HCT116 (cell line): ENCODE results near the gene CORO2B. TPM values are rescaled to one million over a fixed set of nuclear protein-coding genes. Genes with fewer than 3 reads are reported as not detected.

Source experiments
- ATAC-seq: fragments of 200-7000 bp; cut with Tn5 transposase; 2 replicates; pipeline ENCODE4 v1.9.1; 2020; ENCODE audit warnings: mild to moderate bottlenecking, moderate library complexity
- BruUV-seq: library from RNA; stranded (reverse); fragments of 400-500 nt; replicated peaks from 2 replicates; lab custom pipeline; 2021; lab: Mats Ljungman, UMichigan
- CTCF ChIA-PET: fragments of 300-600 bp; sonication (Branson Sonifier 250); formaldehyde crosslinking; loops from one replicate; lab custom pipeline; 2021; ENCODE audit warnings: antibody characterized with exemption; lab: Charles Lee
- POLR2A ChIA-PET: fragments of 300-600, 350-600 bp; sonication (Branson Sonifier 250); formaldehyde crosslinking; loops from one replicate; lab custom pipeline; 2021; ENCODE audit warnings: antibody characterized with exemption; lab: Charles Lee
- RAD21 ChIA-PET, 2 experiments: fragments of 300-600 bp; sonication (Branson Sonifier 250); formaldehyde crosslinking; loops; one replicate each; lab custom pipeline; 2023; ENCODE audit warnings: low total read pairs in 2 of 2; ENCODE audit not compliant: uncharacterized antibody in 2 of 2, unreplicated experiment in 2 of 2, low non-redundant PET in 1 of 2; lab: Charles Lee
- DNase-seq: peaks from one replicate; pipeline ENCODE4 v3.0.0-alpha.2; 2010; ENCODE audit warnings: low read depth, low spot score
- H2AFZ ChIP-seq: fragments of 200-600 bp; shearing (Covaris generic), sonication (generic); 2 replicates; pipeline ENCODE4 v1.6.1; 2017; ENCODE audit warnings: low read depth, mixed run types, mixed read lengths, antibody characterized with exemption, low read length; ENCODE audit not compliant: poor library complexity, severe bottlenecking
- H3K27ac ChIP-seq: 2 replicates; pipeline ENCODE4 v1.5.1; 2012; ENCODE audit warnings: low read depth, low read length
- H3K27me3 ChIP-seq: fragments of 200-600 bp; sonication (generic); 2 replicates; pipeline ENCODE4 v1.6.1; 2016; ENCODE audit warnings: mixed run types, low read length, mixed read lengths; ENCODE audit not compliant: insufficient read depth
- H3K36me3 ChIP-seq, 2 experiments: fragments of 200-500 bp in 1 of 2; fragments of 200-600 bp in 1 of 2; sonication (Bioruptor generic) in 1 of 2; sonication (generic) in 1 of 2; 2 replicates each; pipeline versions ENCODE4 v1.5.1 to v1.6.1; 2014 to 2016; ENCODE audit warnings: low read length in 2 of 2, inconsistent platforms in 1 of 2, mixed read lengths in 1 of 2, mixed run types in 1 of 2; ENCODE audit not compliant: insufficient read depth in 2 of 2, control insufficient read depth in 1 of 2
- H3K4me1 ChIP-seq, 2 experiments: fragments of 200-600 bp in 1 of 2; sonication (generic) in 1 of 2; 2 replicates each; pipeline versions ENCODE4 v1.5.1 to v1.6.1; 2012 to 2017; ENCODE audit warnings: low read length in 2 of 2, inconsistent platforms in 1 of 2, mild to moderate bottlenecking in 1 of 2, mixed read lengths in 1 of 2, mixed run types in 1 of 2, moderate library complexity in 1 of 2; ENCODE audit not compliant: insufficient read depth in 2 of 2, control insufficient read depth in 1 of 2
- H3K4me2 ChIP-seq: fragments of 200-600 bp; sonication (generic); 2 replicates; pipeline ENCODE4 v1.6.1; 2017; ENCODE audit warnings: mixed run types, low read length, mixed read lengths
- H3K4me3 ChIP-seq, 2 experiments: fragments of 200-600 bp in 1 of 2; sonication (generic) in 1 of 2; replicated peaks in 1 of 2; 2 replicates each; pipeline ENCODE4 v1.5.1; 2011 to 2016; ENCODE audit warnings: low read length in 2 of 2, control low read depth in 1 of 2, low read depth in 1 of 2, mild to moderate bottlenecking in 1 of 2, mixed read lengths in 1 of 2, mixed run types in 1 of 2
- H3K79me2 ChIP-seq: fragments of 200-600 bp; sonication (generic); 2 replicates; pipeline ENCODE4 v1.6.1; 2017; ENCODE audit warnings: mild to moderate bottlenecking, mixed run types, low read length, moderate library complexity, mixed read lengths; ENCODE audit not compliant: insufficient read depth
- H3K9ac ChIP-seq: fragments of 200-600 bp; sonication (generic); 2 replicates; pipeline ENCODE4 v1.6.1; 2016; ENCODE audit warnings: low read length, mixed read lengths
- H3K9me2 ChIP-seq: fragments of 200-600 bp; sonication (generic), shearing (Covaris generic); 2 replicates; pipeline ENCODE4 v1.6.1; 2017; ENCODE audit warnings: mixed run types, mild to moderate bottlenecking, moderate library complexity; ENCODE audit not compliant: insufficient read depth
- H3K9me3 ChIP-seq, 2 experiments: fragments of 200-500 bp in 1 of 2; fragments of 200-600 bp in 1 of 2; sonication (Bioruptor generic) in 1 of 2; sonication (generic) in 1 of 2; 2 replicates each; pipeline ENCODE4 v1.6.1; 2014 to 2017; ENCODE audit warnings: low read length in 2 of 2, mixed read lengths in 2 of 2, inconsistent platforms in 1 of 2, low read depth in 1 of 2, mild to moderate bottlenecking in 1 of 2, mixed run types in 1 of 2, moderate library complexity in 1 of 2; ENCODE audit not compliant: control insufficient read depth in 1 of 2, insufficient read depth in 1 of 2
- H4K20me1 ChIP-seq: fragments of 200-600 bp; sonication (generic), shearing (Covaris generic); 2 replicates; pipeline ENCODE4 v1.6.1; 2017; ENCODE audit warnings: mixed run types, mild to moderate bottlenecking, moderate library complexity; ENCODE audit not compliant: insufficient read depth
- ATF3 ChIP-seq: IDR thresholded peaks from 2 replicates; pipeline ENCODE4 v1.6.1; 2012
- CBX3 ChIP-seq: IDR thresholded peaks from 2 replicates; pipeline ENCODE4 v1.6.1; 2012; ENCODE audit warnings: low read depth
- CEBPB ChIP-seq: IDR thresholded peaks from 2 replicates; pipeline ENCODE4 v1.6.1; 2012; ENCODE audit warnings: low read depth
- CTCF ChIP-seq, 3 experiments: fragments of 200-600 bp in 1 of 3; sonication (generic) in 1 of 3; IDR thresholded peaks in 2 of 3; conservative IDR thresholded peaks in 1 of 3; 2 replicates each; pipeline ENCODE4 v1.5.1; 2012 to 2017; ENCODE audit warnings: low read depth in 2 of 3, low read length in 2 of 3, antibody characterized with exemption in 1 of 3, borderline replicate concordance in 1 of 3, control low read depth in 1 of 3, mild to moderate bottlenecking in 1 of 3, mixed read lengths in 1 of 3, mixed run types in 1 of 3, moderate library complexity in 1 of 3; ENCODE audit not compliant: insufficient read depth in 1 of 3
- EGR1 ChIP-seq: IDR thresholded peaks from 2 replicates; pipeline ENCODE4 v1.6.1; 2012; ENCODE audit warnings: low read depth
- EZH2 ChIP-seq: fragments of 200-600 bp; sonication (generic); IDR thresholded peaks from 2 replicates; pipeline ENCODE4 v1.6.1; 2017; ENCODE audit warnings: antibody characterized with exemption, mixed run types
- EZH2phosphoT487 ChIP-seq: fragments of 200-600 bp; IDR thresholded peaks from 2 replicates; pipeline ENCODE4 v1.6.1; 2018; ENCODE audit warnings: antibody characterized with exemption, borderline replicate concordance
- FOSL1 ChIP-seq: IDR thresholded peaks from 2 replicates; pipeline ENCODE4 v1.6.1; 2012; ENCODE audit warnings: low read depth
- JUND ChIP-seq: IDR thresholded peaks from 2 replicates; pipeline ENCODE4 v1.6.1; 2012
- MAX ChIP-seq: IDR thresholded peaks from 2 replicates; pipeline ENCODE4 v1.6.1; 2012
- POLR2AphosphoS5 ChIP-seq: IDR thresholded peaks from 2 replicates; pipeline ENCODE4 v1.6.1; 2011; ENCODE audit warnings: mild to moderate bottlenecking, low read depth, low read length, moderate library complexity
- RAD21 ChIP-seq: IDR thresholded peaks from 2 replicates; pipeline ENCODE4 v1.6.1; 2012; ENCODE audit warnings: low read depth, mild to moderate bottlenecking
- SRF ChIP-seq: IDR thresholded peaks from 2 replicates; pipeline ENCODE4 v1.6.1; 2012; ENCODE audit warnings: low read depth
- YY1 ChIP-seq: IDR thresholded peaks from 2 replicates; pipeline ENCODE4 v1.6.1; 2011; ENCODE audit warnings: low read length, low read depth, moderate library complexity, mild to moderate bottlenecking; ENCODE audit not compliant: insufficient replicate concordance; ENCODE audit errors: extremely low read depth
- ZFX ChIP-seq: fragments of 450-650 bp; IDR thresholded peaks from 2 replicates; pipeline ENCODE4 v1.6.1; 2017
- ZNF274 ChIP-seq: fragments of 200-500 bp; sonication (Bioruptor generic); IDR thresholded peaks from 2 replicates; pipeline ENCODE4 v1.6.1; 2014; ENCODE audit warnings: mild to moderate bottlenecking, low read depth, low read length, inconsistent platforms
- intact Hi-C: fragments of 100-400 bp; cut with micrococcal nuclease; formaldehyde crosslinking; loops from 2 replicates; pipeline ENCODE4 v1.10.0; 2022
- total RNA-seq: library from RNA; stranded (reverse); gene quantifications from one replicate; pipeline ENCODE4 v1.2.1, GENCODE V29; 2021; ENCODE audit not compliant: unreplicated experiment

The CORO2B gene
- total RNA-seq, 1 experiment from 2014 or later = 2.8 TPM

- no peak overlapping the region for H3K4me2 ChIP-seq
Measured at GRCh38 chr15:68552773-68553172, 26.0 kb upstream of the CORO2B start.

GRCh38 chr15:68553314-68553993 lies 25.3 kb upstream of the CORO2B start:
- no peak for DNase-seq
- ChIA-PET RAD21 (interaction anchor here (1.2 to 3.1 kb wide), 5 partner anchors 120 to 371 kb away, joined by 4 to 28 read pairs (median 7); no protein-coding TSS in a partner anchor), CTCF (interaction anchor here (1.0 to 3.9 kb wide), 11 partner anchors 12 to 372 kb away, joined by 3 to 98 read pairs (median 5); no protein-coding TSS in a partner anchor), POLR2A (no interaction called here)
- H3K27me3 ChIP-seq = peaks cover 10% of the 10 kb centered on the region
- H3K4me1 ChIP-seq = no peaks in the 10 kb centered on the region
- intact Hi-C loops = loop anchor here (5.0 kb wide), 1 partner anchor 179 kb away; no protein-coding TSS in a partner anchor
- no peak overlapping the region for H2AFZ ChIP-seq
- no peaks in the 10 kb centered on the region for H4K20me1 ChIP-seq
- H3K9me3 ChIP-seq = no peaks in the 10 kb centered on the region
- no peaks in the 10 kb centered on the region for H3K9me2 ChIP-seq
- H3K36me3 ChIP-seq = no peaks in the 10 kb centered on the region
- no peak overlapping the region for H3K4me3 ChIP-seq
- ATAC-seq = no peak
- H3K27ac ChIP-seq = no peak overlapping the region
- no TSS peak for BruUV-seq
- H3K4me2 ChIP-seq = no peak overlapping the region
- no peak overlapping the region for H3K9ac ChIP-seq
- H3K79me2 ChIP-seq = no peaks in the 10 kb centered on the region
- TF ChIP-seq EZH2 (no peak), RAD21 (no peak), YY1 (no peak), ATF3 (no peak), ZFX (no peak), CTCF (IDR thresholded peaks at IDR 0.05 in 2 of 3, conservative IDR thresholded peaks at IDR 0.05 in 1 of 3; ENCODE audit: borderline replicate concordance in 1 of 3, insufficient read depth in 1 of 3, low read depth in 2 of 3, low read length in 2 of 3) (no peak), SRF (no peak), FOSL1 (no peak), POLR2AphosphoS5 (no peak), ZNF274 (no peak), CEBPB (no peak)

More at GRCh38 chr15:68552773-68553172, 26.0 kb upstream of the CORO2B start:
- no peaks in the 10 kb centered on the region for H3K9me3 ChIP-seq
- TF ChIP-seq CEBPB = no peak
- no peak for TF ChIP-seq YY1
- no peak for TF ChIP-seq POLR2AphosphoS5
- TF ChIP-seq EGR1 = no peak
- TF ChIP-seq JUND = no peak
- TF ChIP-seq SRF = no peak
- TF ChIP-seq ZFX = no peak
- no peak for TF ChIP-seq EZH2
- TF ChIP-seq MAX = no peak
- no peak for TF ChIP-seq ATF3
- TF ChIP-seq CBX3 = no peak
- no peak for TF ChIP-seq EZH2phosphoT487
- ChIA-PET POLR2A (no interaction called here), CTCF (interaction anchor here (0.8 to 3.9 kb wide), 3 partner anchors 121 to 323 kb away, joined by 3 to 98 read pairs (median 45); no protein-coding TSS in a partner anchor), RAD21 (interaction anchor here (2.8 to 3.1 kb wide), 2 partner anchors 121 kb away, joined by 23 to 28 read pairs; no protein-coding TSS in a partner anchor)
- peaks cover 11% of the 10 kb centered on the region for H3K27me3 ChIP-seq
- H3K27ac ChIP-seq = no peak overlapping the region
- no peak for ATAC-seq
- BruUV-seq = no TSS peak
- no peak overlapping the region for H3K9ac ChIP-seq
- no peaks in the 10 kb centered on the region for H3K79me2 ChIP-seq
- H3K36me3 ChIP-seq = no peaks in the 10 kb centered on the region
- H3K9me2 ChIP-seq = no peaks in the 10 kb centered on the region
- no peaks in the 10 kb centered on the region for H4K20me1 ChIP-seq
- intact Hi-C loops = loop anchor here (5.0 kb wide), 1 partner anchor 180 kb away; no protein-coding TSS in a partner anchor
- DNase-seq = no peak
- no peak overlapping the region for H2AFZ ChIP-seq
- H3K4me1 ChIP-seq = no peaks in the 10 kb centered on the region
- no peak overlapping the region for H3K4me3 ChIP-seq
